CD4-positive, alpha-beta T cell treated with Interleukin-15 for 4 hours (primary cell): Measurements from ENCODE around the gene EHMT1.
"Not testable (repeated sequence)": the region's sequence is repeated elsewhere in the genome, so short reads cannot be mapped to it uniquely, and the experiment has no call there.

ENCODE experiments used
- DNase-seq: peaks from one replicate; pipeline ENCODE4 v3.0.0-alpha.2; 2020; ENCODE audit warnings: low spot score

Gene EHMT1

GRCh38 chr9:137809726-137810450, 191.1 kb downstream of the EHMT1 start:
- not testable (repeated sequence) for DNase-seq

DNA sequence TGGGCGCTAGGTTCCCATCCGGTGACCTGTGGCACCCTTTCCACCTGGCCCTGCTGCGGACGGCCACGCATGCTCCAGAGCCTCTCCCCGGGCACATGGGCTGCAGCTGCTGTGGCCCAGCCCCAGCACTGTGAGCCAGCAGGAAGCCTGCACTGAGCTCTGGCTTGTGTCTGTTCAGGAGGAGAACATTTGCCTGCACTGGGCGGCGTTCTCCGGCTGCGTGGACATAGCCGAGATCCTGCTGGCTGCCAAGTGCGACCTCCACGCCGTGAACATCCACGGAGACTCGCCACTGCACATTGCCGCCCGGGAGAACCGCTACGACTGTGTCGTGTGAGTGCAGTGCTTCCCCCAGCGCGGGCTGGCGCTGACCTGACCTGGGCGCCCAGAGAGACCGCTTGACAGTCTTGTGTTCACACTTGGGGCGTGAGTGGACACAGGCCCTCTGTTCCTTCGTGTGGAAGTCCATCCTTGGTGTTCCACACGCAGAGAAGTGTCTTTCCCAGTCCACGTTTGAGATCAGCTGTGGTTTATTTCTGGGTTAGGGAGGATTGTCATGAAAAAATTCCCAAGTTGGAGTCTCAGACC, 192.6 kb downstream of the EHMT1 start:
- DNase-seq, result no peak

- DNase-seq, result no peak
These were observed 193.7 kb downstream of the EHMT1 start for GRCh38 chr9:137812356-137813023.

GRCh38 chr9:137813167-137813566, 194.4 kb downstream of the EHMT1 start:
- DNase-seq, result no peak

- DNase-seq, result no peak
These were observed 195.0 kb downstream of the EHMT1 start for GRCh38 chr9:137813651-137814415.

DNA sequence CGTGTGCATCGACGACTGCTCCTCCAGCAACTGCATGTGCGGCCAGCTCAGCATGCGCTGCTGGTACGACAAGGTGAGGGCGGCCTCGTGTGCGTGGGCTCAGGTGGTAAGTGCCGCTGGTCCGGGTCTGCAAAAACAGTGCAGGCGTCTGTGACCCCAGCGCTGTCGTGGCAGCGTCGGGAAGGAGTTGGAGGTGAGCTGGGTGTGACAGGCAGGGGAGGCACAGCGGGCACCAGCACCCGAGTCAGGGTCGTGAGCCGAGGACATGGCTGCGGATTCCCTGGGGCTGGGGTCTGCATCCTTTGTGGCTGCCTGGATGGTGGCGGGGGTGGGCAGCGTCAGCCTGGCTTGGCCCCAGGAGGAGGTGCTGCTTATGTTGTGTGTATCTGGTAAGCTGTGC, 195.6 kb downstream of the EHMT1 start:
- no peak for DNase-seq

DNA sequence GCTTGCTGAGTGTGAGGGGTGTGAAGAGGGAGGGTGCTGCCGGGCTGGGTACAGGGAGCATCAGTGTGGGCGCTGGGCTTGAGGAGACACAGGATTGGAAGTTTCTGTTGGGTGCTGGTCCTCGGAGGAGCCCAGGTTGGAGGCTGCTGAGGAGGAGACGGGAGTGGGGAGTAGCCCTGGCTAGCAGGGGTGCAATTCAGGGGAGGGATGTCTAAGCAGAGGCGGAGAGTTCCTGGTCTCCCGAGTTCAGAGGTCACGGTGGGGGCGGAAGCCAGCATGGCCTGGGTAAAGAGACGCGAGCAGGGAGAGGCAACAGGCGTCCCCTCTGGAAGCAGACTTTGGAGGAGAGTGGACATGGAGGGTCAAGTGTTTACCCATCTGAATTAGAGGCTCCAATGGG, 196.0 kb downstream of the EHMT1 start:
- DNase-seq, result no peak

DNA sequence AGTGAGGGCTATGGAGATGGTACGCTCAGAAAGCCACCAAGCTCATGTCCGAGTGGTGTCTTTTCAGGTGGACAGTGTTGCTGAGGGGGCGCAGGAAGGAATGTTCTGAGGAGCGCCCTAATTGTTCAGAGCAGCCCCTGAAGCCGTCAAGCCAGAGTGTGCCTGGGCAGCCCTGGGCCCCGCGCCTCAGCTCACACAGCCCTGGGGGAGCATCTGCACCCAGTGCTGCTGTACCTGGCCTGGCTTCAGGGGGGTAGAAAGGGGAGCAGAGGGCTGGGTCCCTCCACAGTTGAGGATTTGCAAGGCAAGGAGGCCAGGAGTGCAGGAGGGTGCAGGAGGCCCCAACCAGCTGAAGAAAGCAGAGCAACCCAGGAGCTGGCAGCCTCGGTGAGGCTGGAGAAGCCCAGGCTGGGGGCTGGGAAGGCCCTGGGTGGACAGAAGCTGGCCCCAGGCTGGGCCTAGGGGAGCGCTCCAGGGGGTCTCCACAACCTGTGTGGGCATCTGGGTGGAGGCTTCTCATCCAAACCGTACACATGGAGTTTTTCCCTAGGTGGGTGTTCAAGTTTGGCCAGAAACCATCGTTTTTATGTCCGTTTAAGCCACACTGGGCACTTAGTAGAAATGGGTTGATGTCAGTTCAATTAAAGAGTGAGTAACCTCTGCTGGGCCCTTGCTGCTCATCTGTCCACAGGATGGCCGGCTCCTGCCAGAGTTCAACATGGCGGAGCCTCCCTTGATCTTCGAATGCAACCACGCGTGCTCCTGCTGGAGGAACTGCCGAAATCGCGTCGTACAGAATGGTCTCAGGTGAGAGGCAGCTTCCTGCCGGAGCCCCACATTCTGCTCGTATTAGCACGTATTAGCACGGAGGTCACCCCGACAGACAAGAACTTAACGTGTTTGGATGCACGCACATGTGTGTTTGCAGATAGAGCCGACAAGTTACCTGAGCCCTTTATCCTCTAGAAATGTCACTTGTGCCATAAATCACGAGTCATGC, 196.8 kb downstream of the EHMT1 start:
- no peak for DNase-seq

GRCh38 chr9:137816531-137817235, 197.9 kb downstream of the EHMT1 start:
- no peak for DNase-seq

- no peak for DNase-seq
These were observed 198.7 kb downstream of the EHMT1 start for GRCh38 chr9:137817236-137818200.

- DNase-seq, result no peak
These were observed 199.5 kb downstream of the EHMT1 start for GRCh38 chr9:137818286-137818685.

GRCh38 chr9:137820161-137820855, 201.5 kb downstream of the EHMT1 start:
- no peak for DNase-seq

GRCh38 chr9:137823986-137824771, 205.4 kb downstream of the EHMT1 start:
- no peak for DNase-seq

GRCh38 chr9:137825324-137825989, 206.7 kb downstream of the EHMT1 start:
- no peak for DNase-seq

- DNase-seq, result no peak
These were observed 209.2 kb downstream of the EHMT1 start for GRCh38 chr9:137827908-137828526.

DNA sequence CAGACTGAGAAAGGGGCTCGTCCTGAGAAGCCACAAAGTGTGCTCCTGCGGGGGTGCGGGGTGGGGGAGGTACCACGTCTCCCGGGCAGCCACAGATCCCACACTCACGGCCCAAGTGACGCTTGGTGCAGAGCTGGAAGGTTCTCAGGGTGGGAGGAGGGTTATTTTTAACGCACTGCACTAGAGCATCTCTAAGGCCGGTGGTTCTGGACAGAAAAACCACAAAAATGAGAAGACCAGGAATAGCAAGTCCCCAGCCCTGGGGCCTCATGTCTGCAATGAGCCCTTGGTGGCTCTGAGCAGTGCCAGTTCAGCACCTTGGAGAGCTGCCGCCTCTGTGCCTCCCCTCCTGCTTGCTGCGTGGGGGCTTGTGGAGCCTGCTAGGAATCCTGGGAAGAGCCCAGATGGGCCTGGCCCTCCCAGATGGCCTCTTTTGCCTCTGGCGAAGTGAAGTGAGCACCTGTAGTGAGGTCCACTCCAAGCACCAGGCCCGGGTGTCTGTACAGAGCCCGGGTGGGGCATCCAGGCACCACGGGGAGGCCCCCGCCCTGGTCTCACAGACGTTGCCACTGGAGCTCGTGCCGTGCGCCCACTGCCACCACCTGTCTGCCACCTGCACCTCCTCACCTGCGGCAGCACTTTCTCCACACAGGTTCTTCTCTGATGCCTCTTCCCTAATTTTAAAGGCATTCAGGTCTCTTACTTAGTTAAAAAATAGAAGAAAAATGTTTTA, 209.9 kb downstream of the EHMT1 start:
- no peak for DNase-seq
